HG03139 (cell line): ENCODE results near the gene CYP19A1.
"Not testable (repeated sequence)": the region's sequence is repeated elsewhere in the genome, so short reads cannot be mapped to it uniquely, and the experiment has no call there.

Experiments used
- ATAC-seq: cut with Tn5 transposase; IDR thresholded peaks from one replicate; pipeline ENCODE4 v1.9.1; 2021; ENCODE audit not compliant: unreplicated experiment

CYP19A1 gene

GRCh38 chr15:51302480-51302879 lies 35.9 kb downstream of the CYP19A1 start:
- no peak for ATAC-seq

GRCh38 chr15:51299187-51300015 lies 39.0 kb downstream of the CYP19A1 start:
- no peak for ATAC-seq

DNA sequence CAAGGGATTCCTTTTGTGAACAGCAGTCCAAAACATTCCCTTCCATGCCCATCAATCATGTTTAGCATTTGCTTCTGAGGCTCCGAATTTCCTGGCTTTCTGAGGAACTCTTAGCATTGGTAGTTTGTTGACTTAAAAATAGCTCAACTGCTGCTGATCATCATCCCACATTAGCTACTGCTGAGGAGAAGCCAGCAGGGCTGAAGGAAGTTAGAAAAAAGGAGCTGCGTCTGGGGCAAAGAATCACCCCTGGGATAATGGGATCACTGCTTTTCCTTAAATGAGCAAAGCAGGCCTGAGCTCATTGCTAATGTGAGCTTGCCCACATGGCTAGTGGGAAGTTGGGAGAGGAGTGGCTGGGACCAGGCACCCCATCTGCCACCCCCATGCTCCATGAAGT lies 39.8 kb downstream of the CYP19A1 start:
- no peak for ATAC-seq

- ATAC-seq, result no peak
Measured at GRCh38 chr15:51290720-51291119, 47.7 kb downstream of the CYP19A1 start.

DNA sequence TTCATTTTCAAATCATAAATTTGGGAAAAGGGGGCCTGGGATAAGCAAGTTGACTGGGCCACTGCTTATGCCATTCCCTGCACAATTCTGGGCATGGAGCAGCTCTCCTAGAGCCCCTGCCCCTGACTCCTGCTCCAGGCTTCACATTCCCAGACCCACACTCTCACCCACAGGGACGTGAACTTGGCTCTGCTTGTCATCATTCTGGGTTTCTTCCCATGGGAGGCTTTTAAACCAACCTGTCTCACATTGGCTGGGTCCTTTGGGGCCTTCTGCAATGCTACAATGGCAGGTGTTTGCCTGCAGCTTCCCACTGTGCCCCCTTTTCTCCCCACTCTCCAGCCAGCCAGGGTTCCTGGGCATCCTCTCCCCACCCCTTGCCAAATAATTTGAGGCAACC lies 49.1 kb downstream of the CYP19A1 start:
- ATAC-seq, result no peak

- no peak for ATAC-seq
Measured at GRCh38 chr15:51288143-51289065, 50.0 kb downstream of the CYP19A1 start.

DNA sequence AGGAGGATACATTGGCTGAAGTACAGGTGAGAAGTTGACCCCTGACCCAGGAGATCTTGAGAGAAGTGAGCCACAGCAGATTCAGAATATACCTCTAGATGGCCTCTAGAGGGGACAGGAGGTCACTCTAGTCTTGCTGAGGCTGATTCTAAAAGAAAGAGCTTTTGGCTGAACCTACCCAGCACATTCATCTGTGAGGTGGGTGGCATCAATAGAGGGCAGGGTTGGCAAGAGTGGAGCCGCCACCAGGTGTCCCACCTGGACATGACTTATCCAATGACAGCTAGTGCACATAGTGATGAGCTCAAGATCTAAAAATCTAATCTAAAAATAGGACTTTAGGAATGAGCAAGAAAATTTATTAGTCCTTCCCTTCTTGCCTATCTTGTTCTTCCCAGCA lies 51.6 kb downstream of the CYP19A1 start:
- no peak for ATAC-seq

GRCh38 chr15:51285399-51285798 lies 53.0 kb downstream of the CYP19A1 start:
- ATAC-seq, result no peak

- no peak for ATAC-seq
Measured at GRCh38 chr15:51284871-51285270, 53.5 kb downstream of the CYP19A1 start.

DNA sequence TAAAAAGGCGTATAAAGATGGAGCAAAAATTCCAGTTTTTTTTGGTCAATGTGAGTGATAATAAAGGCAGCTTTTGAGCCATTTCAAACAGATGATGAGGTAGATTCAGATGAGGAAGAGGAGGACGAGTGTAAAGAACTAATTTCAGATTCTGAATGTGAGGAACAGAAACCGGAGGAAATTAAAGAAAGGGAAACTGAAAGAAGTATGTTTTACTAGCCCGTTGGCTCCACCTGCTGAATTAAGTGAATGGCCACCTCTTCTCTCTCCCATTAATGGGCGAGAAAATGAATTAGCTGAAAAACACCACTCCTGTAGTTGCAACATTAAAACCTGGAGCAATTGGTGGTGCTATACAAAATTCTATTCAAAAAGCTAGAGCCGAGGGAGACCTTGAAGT lies 55.4 kb downstream of the CYP19A1 start:
- no peak for ATAC-seq

- not testable (repeated sequence) for ATAC-seq
Measured at GRCh38 chr15:51282241-51282640, 56.2 kb downstream of the CYP19A1 start.

- peak; percentile 58 for ATAC-seq
Measured at GRCh38 chr15:51281368-51281967, 56.9 kb downstream of the CYP19A1 start.

DNA sequence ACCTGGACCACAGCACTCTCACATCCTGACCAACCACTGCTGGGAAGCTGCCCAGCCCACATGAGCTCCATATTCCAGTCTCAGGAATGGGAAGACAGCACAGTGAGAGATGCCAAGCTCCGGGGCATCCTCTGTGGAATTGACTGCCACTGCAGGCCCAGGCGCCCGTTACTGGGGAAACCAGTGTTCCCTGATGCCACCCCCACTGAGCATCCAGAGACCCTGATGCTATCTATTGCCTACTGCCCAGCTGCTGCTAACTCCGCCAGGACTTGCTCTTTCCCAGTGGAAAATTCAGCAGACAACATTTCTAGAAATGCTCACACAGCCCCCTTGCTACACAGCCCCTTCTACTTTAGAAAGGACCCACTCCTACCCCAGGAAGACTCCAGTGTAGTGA lies 57.6 kb downstream of the CYP19A1 start:
- ATAC-seq, result no peak

GRCh38 chr15:51279391-51279790 lies 59.0 kb downstream of the CYP19A1 start:
- no peak for ATAC-seq

DNA sequence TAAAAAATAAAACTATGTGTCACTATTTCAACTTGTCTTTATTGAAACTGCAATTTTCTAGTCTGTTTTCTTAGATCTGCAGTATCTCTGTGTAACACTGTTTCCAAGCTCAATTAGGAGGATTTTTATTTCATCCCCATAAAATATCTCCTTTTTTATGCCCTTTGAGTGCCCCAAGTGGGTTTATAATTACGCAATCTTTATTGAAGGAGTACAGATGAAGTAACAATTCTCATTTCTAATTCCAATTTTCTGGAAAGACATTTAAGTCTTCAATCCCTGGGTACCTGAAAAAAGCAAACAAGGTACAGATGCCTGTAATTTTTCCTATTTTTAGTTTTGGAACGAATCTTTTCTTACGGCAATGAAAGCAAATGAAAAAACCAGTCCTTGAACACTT lies 61.3 kb downstream of the CYP19A1 start:
- ATAC-seq, result no peak

DNA sequence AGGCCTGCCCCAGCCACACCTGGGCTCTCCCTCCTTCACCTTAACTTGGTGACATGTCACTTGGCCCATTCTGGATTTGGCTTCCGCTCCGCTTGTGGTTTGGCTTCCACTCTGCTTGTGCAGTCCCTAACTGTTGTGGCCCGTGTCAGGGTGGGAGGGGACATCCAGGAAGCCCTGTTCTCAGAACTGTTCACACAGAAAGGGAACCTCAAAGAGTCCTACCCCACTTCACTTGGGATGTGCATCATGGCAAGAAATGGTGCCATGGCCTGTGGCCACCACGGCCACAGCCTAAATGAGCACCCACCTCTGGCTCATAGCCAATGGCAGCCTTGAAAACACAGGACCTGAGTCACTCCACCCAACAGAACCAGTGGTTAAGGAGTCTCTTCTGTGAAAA lies 63.4 kb downstream of the CYP19A1 start:
- no peak for ATAC-seq

DNA sequence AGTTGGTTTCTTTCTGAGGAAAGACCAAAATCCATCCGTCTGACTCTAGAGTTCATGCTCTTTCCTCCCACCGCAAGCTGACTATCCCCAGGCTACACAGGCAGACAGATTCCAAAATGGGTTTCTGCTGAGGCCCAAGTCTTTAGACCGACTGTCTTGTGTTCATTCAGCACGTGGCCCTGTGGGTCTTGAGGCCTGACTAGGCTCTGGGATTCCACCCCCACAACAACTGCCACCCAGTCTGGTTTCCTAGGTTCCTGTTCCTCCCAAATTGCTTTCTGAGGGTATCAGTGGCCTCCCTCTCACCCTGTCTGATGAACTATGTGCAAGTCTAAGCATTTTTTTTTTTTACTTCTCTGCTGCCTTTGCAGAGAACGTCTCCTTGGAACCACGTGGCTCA lies 67.7 kb downstream of the CYP19A1 start:
- no peak for ATAC-seq

GRCh38 chr15:51269496-51269895 lies 68.9 kb downstream of the CYP19A1 start:
- ATAC-seq, result no peak

GRCh38 chr15:51267703-51268083 lies 70.7 kb downstream of the CYP19A1 start:
- no peak for ATAC-seq

GRCh38 chr15:51267051-51267702 lies 71.2 kb downstream of the CYP19A1 start:
- ATAC-seq, result no peak

- ATAC-seq, result no peak
Measured at GRCh38 chr15:51266656-51267050, 71.7 kb downstream of the CYP19A1 start.
